ENCODE results near the gene GAB3.

The GAB3 gene

GRCh38 chrX:154749856-154750255 is 1.0 kb downstream of the GAB3 start:
- no peak for DNase-seq (ENCODE audit: low spot score)

GRCh38 chrX:154748712-154749339 is 2.1 kb downstream of the GAB3 start:
- peak; percentile 82 for DNase-seq (ENCODE audit: low spot score)

DNA sequence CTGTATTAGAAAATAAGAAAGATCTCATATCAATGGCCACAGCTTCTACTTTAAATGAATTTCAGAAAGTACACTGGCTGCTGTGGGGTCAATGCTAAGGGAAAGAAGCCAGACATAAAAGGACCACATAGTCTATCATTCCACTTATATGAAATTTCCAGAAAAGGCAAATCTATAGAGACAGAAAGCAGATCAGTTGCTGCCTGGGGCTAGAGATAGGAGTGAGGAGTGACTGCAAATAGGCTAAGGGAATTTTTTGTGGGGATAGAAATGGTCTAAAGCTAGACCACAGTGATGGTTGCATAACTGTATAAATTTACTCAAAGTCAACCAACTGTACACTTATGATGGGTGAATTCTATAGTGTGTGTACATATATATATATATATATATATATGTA is 8.3 kb downstream of the GAB3 start:
- DNase-seq (ENCODE audit: low spot score) = no peak

GRCh38 chrX:154739952-154740465 is 10.9 kb downstream of the GAB3 start:
- no peak for DNase-seq (ENCODE audit: low spot score)

- peak; percentile 67 for DNase-seq (ENCODE audit: low spot score)
Observed at GRCh38 chrX:154738011-154738738, 12.7 kb downstream of the GAB3 start.

GRCh38 chrX:154737136-154737535 is 13.7 kb downstream of the GAB3 start:
- no peak for DNase-seq (ENCODE audit: low spot score)

- no peak for DNase-seq (ENCODE audit: low spot score)
Observed at GRCh38 chrX:154735695-154736393, 15.0 kb downstream of the GAB3 start.

GRCh38 chrX:154734061-154734781 is 16.7 kb downstream of the GAB3 start:
- peak; percentile 53 for DNase-seq (ENCODE audit: low spot score)

DNA sequence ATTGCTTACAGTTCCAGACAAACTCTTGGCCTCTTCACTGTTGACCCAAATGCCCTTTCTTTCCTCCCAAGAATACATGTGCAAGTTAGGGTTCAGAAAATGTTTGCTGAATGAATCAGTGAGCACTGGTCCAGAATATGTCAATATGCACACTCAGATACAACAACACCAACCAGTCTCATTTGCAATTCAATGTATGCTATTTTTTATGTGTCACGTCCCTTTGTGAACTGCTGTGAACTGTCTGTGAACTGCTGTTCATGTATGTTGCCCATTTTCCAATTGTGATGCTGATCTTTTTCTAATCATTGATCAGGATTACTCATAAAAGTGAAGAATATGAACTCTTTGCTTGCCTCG is 17.8 kb downstream of the GAB3 start:
- DNase-seq (ENCODE audit: low spot score) = no peak

GRCh38 chrX:154732421-154733065 is 18.3 kb downstream of the GAB3 start:
- no peak for DNase-seq (ENCODE audit: low spot score)

GRCh38 chrX:154731881-154732280 is 19.0 kb downstream of the GAB3 start:
- DNase-seq (ENCODE audit: low spot score) = no peak

DNA sequence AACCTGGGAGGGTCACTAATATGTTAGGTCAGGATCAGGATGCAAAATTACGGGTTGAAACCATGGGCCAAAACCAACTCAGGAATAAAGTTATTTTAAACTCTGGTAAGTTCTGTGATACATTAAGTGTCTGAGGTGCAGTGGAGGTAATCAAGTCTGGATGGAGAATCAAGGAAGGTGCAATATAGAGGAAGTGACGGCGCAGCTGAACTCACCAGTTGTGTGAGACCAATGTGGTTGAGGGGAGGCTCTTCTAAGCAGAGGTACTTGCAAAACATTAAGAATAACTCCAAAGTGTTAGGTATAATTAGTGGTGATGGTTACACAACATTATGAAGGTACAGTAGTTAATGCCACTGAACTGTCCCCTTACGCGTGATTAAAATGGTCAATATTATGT is 19.7 kb downstream of the GAB3 start:
- DNase-seq (ENCODE audit: low spot score) = no peak

GRCh38 chrX:154730253-154730891 is 20.5 kb downstream of the GAB3 start:
- no peak for DNase-seq (ENCODE audit: low spot score)

DNA sequence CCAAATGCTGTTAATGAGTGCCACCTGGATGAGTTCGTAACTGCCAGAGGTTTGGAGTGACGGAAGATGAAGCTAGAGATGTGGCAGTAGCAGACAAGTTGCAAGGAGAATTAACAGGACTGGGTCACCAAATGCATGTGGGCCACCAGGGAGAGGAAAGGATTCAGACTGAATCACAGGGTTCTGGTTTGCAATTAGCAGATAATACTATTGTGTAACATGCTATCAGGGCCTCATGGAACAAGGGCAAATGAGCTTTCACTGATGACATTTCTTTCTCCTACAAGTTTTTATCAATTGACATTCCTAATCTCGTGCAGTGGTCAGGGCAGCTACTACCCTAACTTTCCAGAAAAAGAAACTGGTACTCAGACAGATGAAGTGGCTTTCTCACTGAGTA is 21.4 kb downstream of the GAB3 start:
- DNase-seq (ENCODE audit: low spot score) = no peak

GRCh38 chrX:154728431-154729190 is 22.3 kb downstream of the GAB3 start:
- no peak for DNase-seq (ENCODE audit: low spot score)

- DNase-seq (ENCODE audit: low spot score) = no peak
Observed at GRCh38 chrX:154727871-154728270, 23.0 kb downstream of the GAB3 start.

DNA sequence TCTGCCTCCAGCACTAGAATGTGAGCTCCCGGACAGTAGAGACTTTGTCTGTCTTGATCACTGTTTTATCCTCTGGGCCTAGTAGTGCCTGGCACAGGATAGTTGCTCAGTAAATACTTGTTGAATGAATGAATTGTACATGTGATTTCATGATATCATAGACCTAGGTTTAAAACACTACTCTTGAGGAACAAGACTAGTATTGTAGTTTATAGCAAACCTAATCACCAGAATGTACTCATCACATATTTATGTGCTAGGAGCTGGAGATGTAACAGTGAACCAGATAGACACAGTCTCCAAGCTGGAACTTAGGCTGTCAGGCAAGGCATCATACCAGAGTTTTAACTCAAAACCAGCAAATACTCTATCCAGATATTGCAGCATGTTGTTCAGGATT is 23.5 kb downstream of the GAB3 start:
- no peak for DNase-seq (ENCODE audit: low spot score)

DNA sequence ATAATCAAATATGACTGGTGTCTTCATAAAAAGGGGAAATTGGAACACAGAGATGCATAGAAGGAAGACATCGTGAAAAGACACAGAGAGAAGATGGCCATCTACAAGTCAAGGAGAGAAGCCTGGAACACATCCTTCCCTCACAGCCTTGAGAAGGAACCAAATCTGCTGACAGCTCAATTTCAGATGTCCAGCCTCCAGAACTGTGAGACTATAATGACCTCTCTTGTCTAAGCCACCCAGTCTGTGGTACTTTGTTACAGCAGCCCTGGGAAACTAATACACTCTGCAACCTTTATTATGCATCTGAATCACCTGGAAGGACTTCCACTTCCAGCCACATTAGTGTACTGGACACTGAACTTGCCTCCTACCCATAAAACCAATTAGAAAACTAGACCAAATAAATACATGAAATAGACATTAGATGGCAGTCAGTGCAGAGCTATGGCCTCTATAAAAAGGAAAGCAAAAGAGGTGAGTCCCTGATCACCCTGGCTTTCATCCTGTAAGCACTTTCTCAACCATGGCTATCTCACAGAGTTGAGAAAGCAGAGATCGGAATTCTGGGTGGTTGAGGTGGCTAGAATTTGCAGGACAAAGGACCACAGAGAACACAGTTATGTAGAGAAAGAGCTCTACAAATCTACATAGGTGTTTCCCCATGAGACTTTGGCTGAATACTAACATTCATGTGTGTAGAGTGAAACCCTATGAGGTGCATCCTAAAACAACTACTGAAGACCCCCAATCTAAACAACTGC is 25.7 kb downstream of the GAB3 start:
- no peak for DNase-seq (ENCODE audit: low spot score)

DNA sequence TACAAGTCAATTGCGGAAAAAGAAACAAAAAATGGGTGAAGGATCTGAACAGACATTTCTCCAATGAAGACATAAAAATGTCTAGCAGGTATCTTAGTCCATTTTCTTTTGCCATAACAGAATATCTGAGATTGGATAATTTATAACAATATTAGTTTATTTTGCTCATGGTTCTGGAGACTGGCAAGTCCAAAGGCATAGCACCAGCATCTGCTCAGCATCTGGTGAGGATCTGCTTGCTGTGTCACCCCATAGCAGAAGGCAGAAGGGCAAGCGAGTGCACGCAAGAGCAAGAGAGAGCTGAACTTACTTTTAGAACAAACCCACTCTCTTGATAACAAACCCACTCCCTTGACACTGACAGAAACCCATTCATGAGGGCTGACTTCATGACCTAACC is 29.7 kb downstream of the GAB3 start:
- DNase-seq (ENCODE audit: low spot score) = no peak

- DNase-seq (ENCODE audit: low spot score) = no peak
Observed at GRCh38 chrX:154720067-154720466, 30.8 kb downstream of the GAB3 start.

Data from activated CD4-positive, alpha-beta T cell treated with anti-CD3 and anti-CD28 coated beads, Interleukin-2, Interleukin-4, amounts not matched to agents 100 ng/mL and 50 ng/mL, durations not matched to agents 16 hours and 8 hours (primary cell).